Activated CD8-positive, alpha-beta T cell treated with anti-CD3 and anti-CD28 coated beads for 36 hours (primary cell): Measurements from ENCODE around the gene SIRT2. TPM values are rescaled to one million over a fixed set of nuclear protein-coding genes. Genes with fewer than 3 reads are reported as not detected.
A peak's percentile ranks its signal among the peaks of the same experiment; 100 is the strongest.
"Not testable (repeated sequence)": the region's sequence is repeated elsewhere in the genome, so short reads cannot be mapped to it uniquely, and the experiment has no call there.

Source experiments
- ATAC-seq: fragments of 200-7000 bp; cut with Tn5 transposase; one replicate; pipeline ENCODE4 v1.10.0; 2021; ENCODE audit warnings: mild to moderate bottlenecking, moderate library complexity
- CTCF ChIA-PET: fragments of 350-600 bp; sonication (Branson Sonifier 250); formaldehyde crosslinking; loops from one replicate; lab custom pipeline; 2021; ENCODE audit warnings: antibody characterized with exemption; lab: Charles Lee
- POLR2A ChIA-PET: fragments of 350-600 bp; sonication (Branson Sonifier 250); formaldehyde crosslinking; loops from one replicate; lab custom pipeline; 2021; ENCODE audit warnings: antibody characterized with exemption; lab: Charles Lee
- DNase-seq: peaks from one replicate; pipeline ENCODE4 v3.0.0-alpha.2; 2020
- H3K27ac Mint-ChIP-seq: one replicate; pipeline ENCODE4 v1.8.0; 2021; ENCODE audit warnings: mild to moderate bottlenecking, mixed read lengths
- H3K27me3 Mint-ChIP-seq: one replicate; pipeline ENCODE4 v1.8.0; 2021; ENCODE audit warnings: mixed read lengths
- H3K36me3 Mint-ChIP-seq: one replicate; pipeline ENCODE4 v1.8.0; 2021; ENCODE audit warnings: low read depth, mixed read lengths
- H3K4me1 Mint-ChIP-seq: one replicate; pipeline ENCODE4 v1.8.0; 2021; ENCODE audit warnings: low read depth, mixed read lengths
- H3K4me3 Mint-ChIP-seq: one replicate; pipeline ENCODE4 v1.8.0; 2021; ENCODE audit warnings: mild to moderate bottlenecking, moderate library complexity, mixed read lengths
- H3K9me3 Mint-ChIP-seq: one replicate; pipeline ENCODE4 v1.8.0; 2021; ENCODE audit warnings: mixed read lengths
- CTCF ChIP-seq: fragments of 200-600 bp; IDR thresholded peaks from one replicate; pipeline ENCODE4 v1.8.0; 2022; ENCODE audit warnings: antibody characterized with exemption, mild to moderate bottlenecking
- intact Hi-C: fragments of 100-400 bp; cut with micrococcal nuclease; formaldehyde crosslinking; loops from one replicate; pipeline ENCODE4 v1.10.0; 2022
- total RNA-seq, 2 experiments: library from RNA; stranded (reverse); gene quantifications; one replicate each; pipeline ENCODE4 v1.2.3, GENCODE V29; 2021

The SIRT2 gene
- total RNA-seq, 2 experiments from 2014 or later = 20.0 to 21.5 TPM

- H3K27me3 Mint-ChIP-seq = no peaks in the 10 kb centered on the region
- POLR2A ChIA-PET = interaction anchor here (5.1 to 12.2 kb wide), 2 partner anchors 17 to 26 kb away, joined by 22 to 152 read pairs; partner anchors contain the start of gene HNRNPL
Observed at GRCh38 chr19:38867171-38867780, 32.1 kb downstream of the SIRT2 start.

GRCh38 chr19:38862321-38863059 lies 36.9 kb downstream of the SIRT2 start:
- intact Hi-C loops = no loop called here
- Mint-ChIP-seq H3K36me3 (peaks cover 26% of the 10 kb centered on the region), H3K9me3 (peaks cover 3% of the 10 kb centered on the region), H3K4me3 (no peak overlapping the region), H3K27ac (no peak overlapping the region), H3K27me3 (no peaks in the 10 kb centered on the region), H3K4me1 (peaks cover 41% of the 10 kb centered on the region)
- POLR2A ChIA-PET = interaction anchor here (0.6 to 12.2 kb wide), 3 partner anchors 12 to 23 kb away, joined by 3 to 152 read pairs (median 3); partner anchors contain the start of genes HNRNPL and RINL
- no peak for DNase-seq
- CTCF ChIA-PET = interaction anchor here (0.6 to 2.0 kb wide), 4 partner anchors 9 to 1558 kb away, joined by 3 to 17 read pairs (median 6); partner anchors contain the start of genes MRPS12 and SARS2
- no peak for TF ChIP-seq CTCF
- ATAC-seq = no peak

More at GRCh38 chr19:38867171-38867780, 32.1 kb downstream of the SIRT2 start:
- H3K4me1 Mint-ChIP-seq = peaks cover 50% of the 10 kb centered on the region
- no peak overlapping the region for H3K4me3 Mint-ChIP-seq
- intact Hi-C loops = no loop called here
- ATAC-seq (no peak), DNase-seq (no peak)
- peaks cover 58% of the 10 kb centered on the region for H3K36me3 Mint-ChIP-seq
- no peak for TF ChIP-seq CTCF
- CTCF ChIA-PET = interaction anchor here (1.5 to 6.3 kb wide), 5 partner anchors 10 to 20 kb away, joined by 4 to 33 read pairs (median 11); partner anchors contain the start of gene RINL
- peaks cover 3% of the 10 kb centered on the region for H3K9me3 Mint-ChIP-seq
- no peak overlapping the region for H3K27ac Mint-ChIP-seq

GRCh38 chr19:38861368-38861767 lies 38.0 kb downstream of the SIRT2 start:
- ChIA-PET CTCF (interaction anchor here (4.2 kb wide), 1 partner anchor 26 kb away, joined by 15 read pairs; no protein-coding TSS in a partner anchor), POLR2A (interaction anchor here (1.9 to 12.2 kb wide), 2 partner anchors 8 to 11 kb away, joined by 7 to 152 read pairs; partner anchors contain the start of gene HNRNPL)
- Mint-ChIP-seq H3K4me3 (no peak overlapping the region), H3K27me3 (no peaks in the 10 kb centered on the region), H3K4me1 (peaks cover 46% of the 10 kb centered on the region), H3K9me3 (peaks cover 6% of the 10 kb centered on the region), H3K36me3 (peaks cover 19% of the 10 kb centered on the region), H3K27ac (no peak overlapping the region)
- TF ChIP-seq CTCF = no peak
- ATAC-seq = no peak
- no peak for DNase-seq
- intact Hi-C loops = no loop called here

- ATAC-seq, intact Hi-C loops, H3K27ac Mint-ChIP-seq, H3K4me3 Mint-ChIP-seq, H3K27me3 Mint-ChIP-seq, H3K36me3 Mint-ChIP-seq, H3K9me3 Mint-ChIP-seq, DNase-seq: not testable (repeated sequence)
- POLR2A ChIA-PET = interaction anchor here (1.9 kb wide), 1 partner anchor 10 kb away, joined by 7 read pairs; no protein-coding TSS in a partner anchor
- peaks cover 30% of the 10 kb centered on the region for H3K4me1 Mint-ChIP-seq
- CTCF ChIA-PET = interaction anchor here (0.9 to 4.2 kb wide), 2 partner anchors 28 to 127 kb away, joined by 3 to 15 read pairs; no protein-coding TSS in a partner anchor
Observed at GRCh38 chr19:38859631-38860204, 39.7 kb downstream of the SIRT2 start.

GRCh38 chr19:38856813-38857212 lies 42.6 kb downstream of the SIRT2 start:
- peak overlapping the region; percentile 57 for H3K27ac Mint-ChIP-seq
- H3K4me3 Mint-ChIP-seq = peak overlapping the region; percentile 1
- no peaks in the 10 kb centered on the region for H3K27me3 Mint-ChIP-seq
- ChIA-PET POLR2A (interaction anchor here (1.2 to 2.1 kb wide), 2 partner anchors 9 to 13 kb away, joined by 6 to 12 read pairs; no protein-coding TSS in a partner anchor), CTCF (interaction anchor here (1.6 kb wide), 1 partner anchor 10 kb away, joined by 5 read pairs; no protein-coding TSS in a partner anchor)
- H3K4me1 Mint-ChIP-seq = peaks cover 32% of the 10 kb centered on the region
- ATAC-seq (no peak), DNase-seq (no peak)
- H3K9me3 Mint-ChIP-seq = peaks cover 3% of the 10 kb centered on the region
- no peak for TF ChIP-seq CTCF
- intact Hi-C loops = no loop called here
- H3K36me3 Mint-ChIP-seq = peaks cover 7% of the 10 kb centered on the region

- H3K4me1 Mint-ChIP-seq = peaks cover 29% of the 10 kb centered on the region
- H3K4me3 Mint-ChIP-seq, intact Hi-C loops, H3K36me3 Mint-ChIP-seq, DNase-seq, POLR2A ChIA-PET, H3K9me3 Mint-ChIP-seq, H3K27ac Mint-ChIP-seq, ATAC-seq, H3K27me3 Mint-ChIP-seq, CTCF ChIA-PET: not testable (repeated sequence)
Observed at GRCh38 chr19:38855751-38856150, 43.7 kb downstream of the SIRT2 start.

- H3K36me3 Mint-ChIP-seq, POLR2A ChIA-PET, CTCF ChIA-PET, DNase-seq, H3K27ac Mint-ChIP-seq, H3K9me3 Mint-ChIP-seq, H3K4me3 Mint-ChIP-seq, ATAC-seq, H3K27me3 Mint-ChIP-seq: not testable (repeated sequence)
- H3K4me1 Mint-ChIP-seq = peaks cover 28% of the 10 kb centered on the region
- intact Hi-C loops = loop anchor here (5.0 kb wide), 1 partner anchor 77 kb away; the partner anchor contains the start of genes MRPS12 and SARS2
Observed at GRCh38 chr19:38854961-38855360, 44.5 kb downstream of the SIRT2 start.
